PC-9 (cell line): ENCODE data around the gene LAD1.

Source experiments
- EZH2 ChIP-seq: fragments of 200-600 bp; sonication (generic); IDR thresholded peaks from 2 replicates; pipeline ENCODE4 v1.8.0; 2017; ENCODE audit warnings: antibody characterized with exemption, low read depth
- TF ChIP-seq, protein P1 (sequence below): fragments of 200-600 bp; sonication (generic); conservative IDR thresholded peaks from 2 replicates; pipeline ENCODE4 v1.6.1; 2017; ENCODE audit warnings: mixed run types, antibody characterized with exemption, mild to moderate bottlenecking, moderate library complexity

DNA sequence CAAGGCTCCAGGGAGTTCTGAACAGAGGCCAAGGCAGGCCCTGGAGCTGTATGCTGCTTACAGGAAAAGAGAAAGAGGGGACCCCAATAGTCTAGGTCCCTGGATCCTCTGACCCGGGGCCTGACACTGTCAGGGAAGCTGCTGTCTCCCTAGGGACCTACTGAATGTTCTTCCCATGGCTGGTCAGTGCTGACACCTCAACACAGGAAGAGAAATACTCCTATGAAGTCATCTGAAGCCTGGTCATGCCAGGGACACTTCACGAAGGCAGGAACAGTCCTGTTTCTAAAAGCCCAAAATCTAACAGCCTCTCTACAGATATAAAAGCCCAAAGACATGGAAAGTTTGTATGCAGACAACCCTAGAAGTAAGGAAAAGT, 1.7 kb upstream of the LAD1 start:
- TF ChIP-seq EZH2, result no peak
- TF ChIP-seq, protein P1, sequence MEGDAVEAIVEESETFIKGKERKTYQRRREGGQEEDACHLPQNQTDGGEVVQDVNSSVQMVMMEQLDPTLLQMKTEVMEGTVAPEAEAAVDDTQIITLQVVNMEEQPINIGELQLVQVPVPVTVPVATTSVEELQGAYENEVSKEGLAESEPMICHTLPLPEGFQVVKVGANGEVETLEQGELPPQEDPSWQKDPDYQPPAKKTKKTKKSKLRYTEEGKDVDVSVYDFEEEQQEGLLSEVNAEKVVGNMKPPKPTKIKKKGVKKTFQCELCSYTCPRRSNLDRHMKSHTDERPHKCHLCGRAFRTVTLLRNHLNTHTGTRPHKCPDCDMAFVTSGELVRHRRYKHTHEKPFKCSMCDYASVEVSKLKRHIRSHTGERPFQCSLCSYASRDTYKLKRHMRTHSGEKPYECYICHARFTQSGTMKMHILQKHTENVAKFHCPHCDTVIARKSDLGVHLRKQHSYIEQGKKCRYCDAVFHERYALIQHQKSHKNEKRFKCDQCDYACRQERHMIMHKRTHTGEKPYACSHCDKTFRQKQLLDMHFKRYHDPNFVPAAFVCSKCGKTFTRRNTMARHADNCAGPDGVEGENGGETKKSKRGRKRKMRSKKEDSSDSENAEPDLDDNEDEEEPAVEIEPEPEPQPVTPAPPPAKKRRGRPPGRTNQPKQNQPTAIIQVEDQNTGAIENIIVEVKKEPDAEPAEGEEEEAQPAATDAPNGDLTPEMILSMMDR, result no peak
